HG03280 (cell line): ENCODE results near the gene ARHGAP10.
A peak's percentile ranks its signal among the peaks of the same experiment; 100 is the strongest.
"Not testable (repeated sequence)": the region's sequence is repeated elsewhere in the genome, so short reads cannot be mapped to it uniquely, and the experiment has no call there.

Source experiments
- ATAC-seq: cut with Tn5 transposase; IDR thresholded peaks from one replicate; pipeline ENCODE4 v1.9.1; 2021; ENCODE audit warnings: mild to moderate bottlenecking, moderate library complexity; ENCODE audit not compliant: unreplicated experiment

ARHGAP10 gene

DNA sequence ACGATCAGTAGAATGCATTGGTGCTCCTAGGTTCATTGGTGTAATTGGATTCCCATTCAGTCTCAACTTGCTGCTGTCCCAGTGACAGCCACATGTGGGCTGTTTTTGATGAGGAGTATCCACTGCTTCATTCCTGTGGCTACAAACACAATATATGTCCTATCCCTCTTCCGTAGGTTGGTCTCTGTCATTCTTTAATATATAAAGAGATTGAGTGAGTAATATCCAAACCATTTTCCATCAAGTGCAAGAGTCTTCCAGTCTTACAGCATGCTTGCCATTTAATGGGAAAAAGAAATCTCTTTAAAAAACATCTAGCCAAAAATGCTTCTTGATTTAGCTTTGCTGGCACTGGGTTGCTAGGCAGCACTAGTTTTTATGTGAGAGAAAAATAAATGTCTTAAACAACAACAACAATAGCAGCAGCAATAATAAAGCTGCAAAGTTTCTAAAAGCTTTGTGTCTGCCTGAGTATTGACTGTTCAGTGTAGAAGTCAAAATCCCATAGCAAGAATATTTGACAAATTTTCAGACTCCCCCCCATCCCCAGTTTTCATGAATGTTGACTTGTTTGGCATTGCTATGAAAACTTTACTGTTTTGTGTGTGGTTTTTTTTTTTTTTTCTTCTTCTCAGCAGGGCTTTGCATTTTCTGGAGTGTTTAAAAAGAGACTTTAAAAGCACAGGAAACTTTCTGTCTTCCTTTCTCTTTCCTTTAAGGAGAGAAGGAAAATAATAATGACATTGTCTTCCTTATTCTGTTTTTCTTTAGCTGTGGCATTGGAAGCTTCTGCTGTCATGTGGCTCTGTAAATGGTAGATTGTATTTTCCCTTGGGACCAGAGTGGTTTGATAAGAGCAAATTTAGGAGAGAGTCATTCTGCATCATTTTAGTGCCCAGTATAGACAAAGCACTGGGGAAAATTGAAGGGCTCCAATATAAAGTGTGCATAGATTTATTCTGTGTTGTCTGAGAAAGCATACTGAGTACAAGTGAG lies 244.3 kb downstream of the ARHGAP10 start:
- ATAC-seq, result no peak

DNA sequence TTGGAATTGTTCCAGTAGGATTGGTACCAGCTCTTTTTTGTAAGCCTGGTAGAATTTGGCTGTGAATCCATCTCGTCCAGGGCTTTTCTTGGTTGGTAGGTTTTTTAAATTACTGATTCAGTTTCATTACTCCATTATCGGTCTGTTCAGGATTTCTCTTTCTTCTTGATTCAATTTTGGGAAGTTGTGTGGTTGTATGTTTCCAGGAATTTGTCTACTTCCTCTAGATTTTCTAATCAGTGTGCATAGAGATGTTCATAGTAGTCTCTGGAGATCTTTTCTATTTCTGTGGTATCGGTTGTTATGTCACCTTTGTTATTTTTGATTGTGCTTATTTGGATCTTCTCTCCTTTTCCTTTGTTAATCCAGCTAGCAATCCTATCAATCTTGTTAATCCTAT lies 248.7 kb downstream of the ARHGAP10 start:
- peak; percentile 21 for ATAC-seq

DNA sequence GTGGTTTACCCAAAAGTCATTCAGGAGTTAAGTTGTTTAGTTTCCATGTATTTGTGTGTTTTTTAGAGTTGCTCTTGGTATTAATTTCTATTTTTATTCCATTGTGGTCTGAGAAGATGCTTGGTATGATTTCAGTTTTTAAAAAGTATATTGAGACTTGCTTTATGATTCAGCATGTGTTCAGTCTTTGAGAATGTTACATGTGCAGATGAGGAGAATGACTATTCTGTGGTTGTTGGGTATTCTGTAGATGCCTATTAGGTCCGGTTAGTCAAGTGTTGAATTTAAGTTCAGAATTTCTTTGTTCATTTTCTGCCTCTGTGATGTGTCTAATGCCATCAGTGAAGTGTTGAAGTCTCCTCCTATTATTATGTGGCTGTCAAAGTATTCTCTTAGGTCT lies 249.4 kb downstream of the ARHGAP10 start:
- ATAC-seq, result peak; percentile 93

DNA sequence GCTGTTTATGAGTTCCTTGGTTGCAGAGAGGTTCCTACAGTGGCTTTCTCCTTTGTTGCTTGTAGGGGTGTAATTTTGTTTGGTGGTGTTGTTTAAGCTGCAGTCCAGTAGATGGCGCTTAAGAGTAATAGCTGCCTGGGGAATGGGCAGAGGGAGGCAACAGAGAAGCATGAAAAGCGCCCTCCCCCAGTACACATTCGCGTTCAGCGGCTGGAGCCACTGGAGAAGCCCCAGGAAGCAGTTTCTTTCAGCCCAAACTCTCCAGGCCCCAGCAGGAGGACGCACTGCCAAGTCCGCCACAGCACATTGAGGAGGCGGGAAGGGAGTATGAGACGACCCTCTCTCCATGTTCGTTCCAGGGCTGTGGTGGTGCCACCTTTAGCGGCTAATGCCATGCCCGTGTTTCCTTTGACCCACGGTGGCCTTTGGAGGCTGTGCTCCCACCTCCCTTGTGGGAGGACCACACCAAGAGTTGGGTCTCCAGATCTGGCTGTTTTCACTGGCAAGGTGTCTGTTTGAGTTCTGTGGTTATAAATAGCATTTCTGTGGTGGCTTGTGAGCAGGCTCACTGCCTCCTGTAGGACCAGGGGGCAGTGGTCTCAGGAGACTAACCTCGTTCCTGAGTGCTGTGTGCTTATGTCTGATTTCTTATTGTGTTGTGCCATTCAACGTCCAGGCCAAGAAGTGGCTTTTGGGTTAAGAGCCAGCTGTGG lies 252.3 kb downstream of the ARHGAP10 start:
- ATAC-seq, result no peak

DNA sequence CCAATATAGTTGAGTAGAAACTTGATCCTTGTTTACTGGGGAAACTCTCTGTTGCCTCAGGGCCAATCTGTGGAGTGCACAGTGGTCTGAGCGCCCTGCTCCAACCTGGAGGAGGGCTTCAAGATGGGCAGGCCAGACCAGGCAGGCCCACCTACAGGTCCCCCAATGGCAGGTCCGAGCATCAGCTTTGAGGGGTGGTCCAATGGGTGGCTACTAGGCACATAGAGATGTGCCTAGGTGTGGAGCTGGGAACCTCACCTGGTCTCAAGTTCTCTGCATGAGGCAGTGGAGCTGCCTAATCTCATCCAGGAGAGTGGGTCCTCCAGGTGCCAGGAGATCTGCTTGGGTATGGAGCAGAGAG lies 252.9 kb downstream of the ARHGAP10 start:
- no peak for ATAC-seq

DNA sequence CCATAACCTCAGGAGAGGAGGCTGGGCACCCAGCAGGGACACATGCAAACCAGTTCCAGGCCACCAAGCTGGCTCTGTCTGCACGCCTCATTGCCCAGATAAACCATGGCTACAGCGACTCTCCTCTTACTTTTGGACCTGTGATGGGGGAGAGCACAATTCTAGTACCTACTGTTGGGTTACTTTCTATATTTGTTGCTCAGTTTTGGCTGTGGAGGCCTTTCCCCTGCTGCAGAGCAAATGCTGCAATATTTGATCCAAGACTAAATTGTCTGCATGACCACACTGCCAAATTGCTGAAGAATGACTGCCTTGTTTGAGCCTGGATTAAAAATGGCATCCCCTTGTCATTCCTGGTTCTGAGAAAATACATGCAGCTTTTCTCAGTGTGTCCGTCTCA lies 253.5 kb downstream of the ARHGAP10 start:
- no peak for ATAC-seq

DNA sequence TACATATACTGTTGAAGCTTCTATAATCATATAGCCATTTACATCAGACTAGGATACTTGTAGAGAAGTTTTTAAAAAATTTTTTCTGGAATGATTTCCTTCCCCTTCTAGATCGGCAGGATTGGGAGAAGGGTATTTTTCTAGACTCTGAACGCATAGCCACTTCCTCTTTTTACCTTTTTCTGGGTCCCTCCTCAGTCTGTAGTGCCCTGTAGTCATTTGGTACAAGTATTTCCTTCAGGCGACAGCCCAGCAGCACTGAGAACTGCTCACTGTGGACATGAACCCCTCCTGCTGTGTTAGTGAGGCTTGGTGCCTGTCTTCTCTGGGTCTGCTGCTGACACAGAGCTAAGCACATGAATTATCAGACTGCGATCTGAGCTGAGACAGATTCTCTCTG lies 255.4 kb downstream of the ARHGAP10 start:
- ATAC-seq, result peak; percentile 62

DNA sequence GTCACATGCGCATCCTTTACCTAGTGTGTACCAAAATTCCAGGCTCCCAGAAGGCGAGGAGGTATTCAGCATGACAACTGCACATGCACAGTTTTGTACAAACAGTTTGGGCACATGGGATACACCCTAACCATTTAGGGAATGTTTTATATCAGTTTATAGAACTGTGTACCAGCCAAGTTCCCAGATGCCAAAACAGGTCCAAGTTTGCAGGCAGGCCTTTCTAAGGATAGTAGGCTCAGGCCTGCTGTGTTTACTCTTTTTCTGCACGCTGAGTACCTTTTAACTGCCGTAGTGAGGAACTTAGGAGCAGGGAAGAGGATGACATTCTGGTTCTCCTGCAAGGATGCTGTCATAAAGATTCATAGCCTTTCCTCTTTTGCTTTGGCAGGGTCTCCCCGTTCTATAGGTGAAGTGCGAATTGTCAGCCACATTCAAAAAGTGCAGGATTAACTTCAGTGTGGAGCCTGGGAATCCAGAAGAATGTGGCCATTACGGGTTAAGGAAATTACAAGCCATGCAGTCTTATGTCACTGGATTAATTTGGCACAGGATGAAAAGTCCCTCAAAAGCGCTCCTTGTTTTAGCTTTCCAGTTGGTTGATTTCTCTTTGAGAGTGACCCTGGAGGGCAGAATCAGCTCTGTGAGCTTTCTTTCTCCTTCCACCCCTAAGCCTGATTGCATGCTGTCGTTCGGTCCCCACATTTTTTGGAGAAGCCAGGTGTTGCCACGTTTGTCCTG lies 259.8 kb downstream of the ARHGAP10 start:
- no peak for ATAC-seq

DNA sequence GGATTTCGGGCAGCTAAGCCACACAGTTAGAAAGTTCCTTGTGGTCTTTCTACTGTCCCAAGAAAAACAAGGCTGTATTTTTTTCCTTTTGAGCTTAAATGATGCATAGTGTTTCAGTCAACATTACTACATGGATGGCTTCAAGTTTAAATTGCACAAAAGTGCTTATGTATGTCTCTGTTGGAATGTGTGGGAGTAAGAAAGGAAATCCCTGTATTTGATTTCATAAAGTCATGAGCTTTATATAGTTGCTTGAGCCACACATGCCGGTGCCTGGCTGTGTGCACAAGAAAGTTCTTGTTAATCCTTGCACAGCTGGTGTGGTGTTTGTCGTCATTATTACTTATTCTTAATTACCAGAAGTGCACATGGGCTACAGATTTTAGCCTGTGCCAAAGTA lies 262.2 kb downstream of the ARHGAP10 start:
- no peak for ATAC-seq

DNA sequence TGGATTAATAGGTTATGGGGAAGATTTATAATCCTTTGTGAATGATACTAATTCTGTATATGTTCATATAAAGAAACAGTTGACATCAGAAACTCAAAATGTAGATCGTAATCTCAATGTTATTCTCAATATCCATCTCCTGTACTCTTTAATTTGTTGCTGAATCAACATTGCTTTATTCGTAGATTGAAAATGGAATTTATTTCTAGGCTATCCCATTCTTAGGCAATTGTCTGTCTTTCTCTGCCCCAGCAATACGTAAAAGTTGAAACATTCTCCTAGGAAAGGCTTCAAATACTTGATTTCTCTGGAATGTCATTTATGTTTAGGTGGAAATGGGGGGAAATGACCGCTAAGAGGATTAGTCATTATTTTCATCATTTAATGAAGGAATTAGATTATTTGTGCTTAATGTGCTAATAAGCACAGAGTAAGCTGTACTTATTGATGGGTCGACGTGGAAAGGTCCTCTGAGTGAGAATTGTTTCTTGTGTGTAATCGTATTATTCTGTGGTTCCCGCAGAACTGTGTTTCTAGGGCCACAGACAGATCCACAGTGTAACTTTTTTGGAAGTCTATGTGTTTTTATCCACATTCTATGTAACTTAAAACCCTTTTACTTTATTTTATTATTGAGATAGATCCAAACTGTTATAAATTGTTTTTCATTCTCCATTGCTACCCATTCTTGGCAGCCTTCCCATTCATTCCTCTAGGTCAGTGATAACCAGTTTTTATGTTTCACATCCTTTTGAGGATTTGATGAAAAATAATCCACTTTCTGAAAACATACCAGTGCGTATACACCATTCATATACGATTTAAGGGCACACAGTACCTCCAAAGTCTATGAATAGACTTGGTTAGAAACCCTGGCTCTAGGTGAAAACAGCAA lies 262.9 kb downstream of the ARHGAP10 start:
- ATAC-seq, result no peak

DNA sequence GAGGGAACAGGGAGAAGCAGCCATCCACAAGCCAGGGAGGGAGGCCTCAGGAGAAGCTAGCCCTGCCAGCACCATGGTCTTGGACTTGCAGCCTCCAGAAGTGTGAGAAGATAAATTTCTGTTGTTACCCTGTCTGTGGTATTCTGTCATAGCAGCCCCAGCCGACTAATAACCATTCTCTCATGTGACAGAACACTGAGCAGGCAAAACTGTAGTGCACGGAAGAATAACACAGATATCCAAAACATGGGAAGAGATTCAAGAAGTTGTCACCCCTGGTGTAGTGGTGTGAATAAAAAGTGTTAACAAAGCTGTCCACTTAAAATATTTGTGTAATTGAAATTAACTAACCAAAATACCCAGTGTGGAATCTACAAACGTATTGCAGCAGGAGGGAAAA lies 265.0 kb downstream of the ARHGAP10 start:
- no peak for ATAC-seq

DNA sequence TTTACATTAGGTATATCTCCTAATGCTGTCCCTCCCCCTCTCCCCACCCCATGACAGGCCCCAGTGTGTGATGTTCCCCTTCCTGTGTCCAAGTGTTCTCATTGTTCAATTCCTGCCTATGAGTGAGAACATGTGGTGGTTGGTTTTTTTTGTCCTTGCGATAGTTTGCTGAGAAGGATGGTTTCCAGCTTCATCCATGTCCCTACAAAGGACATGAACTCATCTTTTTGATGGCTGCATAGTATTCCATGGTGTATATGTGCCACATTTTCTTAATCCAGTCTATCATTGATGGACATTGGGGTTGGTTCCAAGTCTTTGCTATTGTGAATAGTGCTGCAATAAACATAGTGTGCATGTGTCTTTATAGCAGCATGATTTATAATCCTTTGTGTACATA lies 268.1 kb downstream of the ARHGAP10 start:
- not testable (repeated sequence) for ATAC-seq

DNA sequence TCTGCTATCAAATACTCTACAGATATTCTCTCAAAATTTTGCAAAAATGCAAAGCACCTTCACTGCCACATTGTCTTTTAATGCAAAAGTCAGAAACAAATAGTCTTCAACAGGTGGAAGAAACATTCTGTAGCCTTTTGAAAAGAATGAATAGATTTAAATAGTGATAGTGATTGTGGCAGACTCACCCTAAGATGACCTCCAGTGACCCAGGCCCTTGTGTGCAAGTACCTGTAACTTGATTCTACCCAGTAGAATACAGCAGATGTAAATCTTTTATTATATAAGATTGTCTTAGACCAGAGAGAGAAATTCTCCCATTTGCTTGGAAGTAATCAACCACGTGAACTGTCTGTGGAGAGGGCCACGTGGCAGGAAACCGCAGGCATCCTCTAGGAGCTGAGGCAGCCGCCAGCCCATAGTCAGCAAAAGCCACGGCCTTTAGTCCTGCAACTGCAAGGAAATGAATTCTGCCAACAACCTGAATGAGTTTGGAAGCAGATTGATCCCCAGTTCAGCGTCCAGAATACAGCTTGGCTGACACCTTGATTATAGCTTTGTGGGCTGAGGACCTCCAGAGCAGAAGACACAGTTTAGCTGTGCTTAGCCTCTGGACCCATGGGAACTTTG lies 272.5 kb downstream of the ARHGAP10 start:
- ATAC-seq, result no peak

DNA sequence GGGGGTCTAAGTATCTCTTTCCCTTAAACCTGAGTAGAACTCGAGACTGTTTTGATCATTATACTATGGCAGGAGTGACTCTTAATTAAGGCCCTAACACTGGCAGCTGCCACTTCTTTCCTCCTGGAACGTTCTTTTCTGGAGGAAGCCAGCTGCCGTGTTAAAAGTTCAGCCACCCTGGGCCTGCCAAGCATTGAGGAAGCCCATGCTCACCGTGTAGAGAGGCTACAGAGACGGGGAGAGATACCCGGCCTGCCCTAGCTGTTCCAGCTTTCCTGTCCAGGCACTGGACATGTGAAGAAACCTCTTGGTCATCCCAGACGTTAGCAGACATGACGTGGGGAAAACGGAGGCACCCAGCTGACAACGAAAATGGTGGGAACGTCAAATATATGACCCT lies 274.1 kb downstream of the ARHGAP10 start:
- ATAC-seq, result no peak

DNA sequence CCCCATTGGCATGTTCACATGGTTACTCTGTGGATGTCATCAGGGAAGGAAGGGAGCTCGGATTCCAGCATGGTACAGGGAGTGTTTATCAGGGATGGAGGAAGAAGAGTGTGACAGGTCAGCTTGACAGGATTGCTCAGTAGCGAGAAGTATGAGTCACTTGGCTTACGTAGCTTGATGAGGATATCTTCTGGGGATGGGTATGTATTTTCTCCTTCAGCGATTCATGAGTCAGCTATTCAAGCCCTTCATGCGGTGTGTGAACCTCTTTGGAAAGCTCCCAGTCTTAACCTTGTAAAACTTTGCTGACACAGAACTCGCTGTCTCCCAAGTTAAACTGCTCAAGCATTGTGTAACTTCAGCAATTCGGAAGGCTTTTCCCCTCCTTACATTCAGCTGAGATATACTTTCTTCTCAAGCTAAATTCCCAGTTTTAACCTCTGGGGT lies 275.4 kb downstream of the ARHGAP10 start:
- no peak for ATAC-seq

DNA sequence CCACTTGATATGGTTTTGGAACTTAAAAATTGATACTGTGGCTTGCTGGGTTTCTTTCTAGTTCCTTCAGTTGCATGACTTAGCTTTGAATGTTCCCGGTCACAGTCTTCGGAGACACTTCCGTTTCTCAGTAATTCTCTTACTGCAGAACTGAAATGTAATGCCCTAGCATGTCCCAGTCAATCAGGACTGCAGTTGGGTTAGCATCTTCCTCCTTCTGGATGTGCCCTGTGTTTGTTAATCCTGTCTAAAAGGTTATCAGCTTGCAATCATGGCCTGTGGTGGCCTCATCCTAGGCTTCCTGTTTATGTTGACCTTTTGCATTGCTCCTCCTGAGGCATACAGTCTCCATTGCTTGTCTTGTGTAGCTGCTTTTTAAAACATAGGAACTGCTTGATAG lies 275.9 kb downstream of the ARHGAP10 start:
- ATAC-seq, result no peak

DNA sequence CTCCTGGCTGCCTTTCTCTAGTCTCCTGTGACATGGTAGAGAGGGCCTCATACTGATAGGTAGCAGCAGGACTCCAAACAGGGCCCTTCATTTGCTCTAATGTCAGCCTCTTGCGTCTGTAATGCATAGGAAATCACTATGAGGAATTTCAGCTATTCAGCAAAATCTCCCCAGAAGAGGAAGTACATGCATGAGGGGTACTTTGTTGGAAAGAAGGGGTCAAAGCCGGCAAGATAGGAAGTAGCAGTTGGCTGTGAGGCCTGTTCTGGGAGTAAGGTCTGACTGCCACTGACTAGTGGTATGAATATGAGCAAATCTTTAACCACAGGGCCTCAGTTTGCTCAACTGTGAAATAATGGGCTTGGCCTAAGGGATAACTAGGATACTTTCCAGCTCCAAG lies 283.2 kb downstream of the ARHGAP10 start:
- no peak for ATAC-seq

DNA sequence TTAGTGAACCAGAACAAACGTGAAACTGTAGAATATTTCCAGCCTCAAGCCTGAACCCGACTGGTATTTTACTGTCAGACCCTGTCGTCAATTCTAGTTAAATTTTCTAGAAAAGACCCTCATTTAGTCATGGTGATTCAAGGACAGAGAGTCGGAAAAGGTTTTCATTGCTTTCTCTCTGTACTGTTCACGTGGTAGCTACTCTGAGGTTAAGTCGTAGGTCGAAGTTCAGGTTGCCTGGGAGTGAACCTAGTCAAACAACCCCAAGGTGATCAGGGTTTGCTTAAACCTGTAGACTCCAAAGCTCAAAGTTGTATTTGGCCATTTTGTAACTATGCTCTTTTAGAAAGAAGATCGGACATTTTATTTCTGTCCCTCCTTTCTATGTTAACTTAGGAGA lies 283.6 kb downstream of the ARHGAP10 start:
- no peak for ATAC-seq

DNA sequence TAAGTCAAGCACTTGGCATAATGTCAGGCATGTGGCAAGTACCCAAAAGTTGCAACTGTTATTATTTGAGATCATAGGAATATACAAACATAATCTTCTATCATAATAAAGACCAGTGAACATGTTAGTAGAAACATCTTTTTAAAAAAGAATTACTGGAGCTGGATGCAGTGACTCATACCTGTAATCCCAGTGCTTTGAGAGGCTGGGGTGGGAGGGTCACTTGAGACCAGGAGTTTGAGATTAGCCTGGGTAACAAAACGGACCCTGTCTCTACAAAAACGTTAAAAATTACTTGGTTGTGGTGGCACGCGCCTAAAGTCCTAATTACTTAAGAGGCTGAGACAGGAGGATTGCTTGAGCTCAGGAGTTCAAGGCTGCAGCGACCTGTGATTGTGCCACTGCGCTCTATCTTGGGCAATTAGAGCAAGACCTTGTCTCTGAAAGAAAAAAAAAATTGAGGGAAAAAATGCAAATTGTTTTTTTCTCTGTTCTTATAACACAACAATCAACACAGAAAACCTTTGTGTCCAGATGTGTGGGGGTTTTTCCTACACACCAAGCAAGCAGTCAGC lies 284.3 kb downstream of the ARHGAP10 start:
- no peak for ATAC-seq

DNA sequence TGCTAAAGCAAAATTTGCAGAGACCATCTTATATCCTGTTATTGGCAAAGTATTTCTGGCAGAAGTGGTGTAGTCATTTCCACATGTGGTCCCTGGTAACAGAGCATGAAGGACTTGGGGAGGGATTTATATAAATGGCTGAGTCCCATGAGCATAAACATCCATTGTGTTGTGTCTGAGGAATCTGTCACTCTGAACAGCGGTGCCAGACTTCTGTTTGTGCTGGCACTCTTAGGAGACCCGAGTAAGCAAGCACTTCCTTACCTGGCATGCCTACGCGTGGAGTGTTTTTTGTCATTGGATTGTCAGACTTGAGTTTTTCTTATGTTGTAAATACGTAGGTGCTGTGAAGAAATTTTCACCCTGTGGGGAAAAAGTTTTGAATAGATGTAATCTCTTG lies 285.9 kb downstream of the ARHGAP10 start:
- no peak for ATAC-seq
